Measurements from ENCODE around the gene IL12B. TPM values are rescaled to one million over a fixed set of nuclear protein-coding genes. Genes with fewer than 3 reads are reported as not detected.
A peak's percentile ranks its signal among the peaks of the same experiment; 100 is the strongest.
"Not testable (repeated sequence)": the region's sequence is repeated elsewhere in the genome, so short reads cannot be mapped to it uniquely, and the experiment has no call there.

The IL12B gene
- polyA plus RNA-seq, 1 donor: 0.09 TPM

DNA sequence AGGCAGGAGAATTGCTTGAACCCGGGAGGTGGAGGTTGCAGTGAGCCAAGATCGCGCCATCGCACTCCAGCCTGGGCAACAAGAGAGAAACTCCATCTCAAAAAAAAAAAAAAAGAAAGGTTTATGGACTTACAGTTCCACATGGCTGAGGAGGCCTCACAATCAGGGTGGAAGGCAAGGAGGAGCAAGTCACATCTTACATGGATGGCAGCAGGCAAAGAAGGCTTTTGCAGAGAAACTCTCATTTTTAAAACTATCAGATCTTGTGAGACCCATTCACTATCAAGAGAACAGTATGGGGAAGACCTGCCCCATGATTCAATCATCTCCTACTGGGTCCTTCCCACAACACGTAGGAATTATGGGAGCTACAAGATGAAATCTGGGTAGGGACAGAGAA, 33.0 kb downstream of the IL12B start:
- H3K9me3 ChIP-seq (ENCODE audit: control insufficient read depth, low read depth, low read length); H3K4me1 ChIP-seq (ENCODE audit: control insufficient read depth, insufficient read depth, low read length); DNase-seq; H3K27ac ChIP-seq (ENCODE audit: low read length); H3K4me3 ChIP-seq (ENCODE audit: low read length); H3K36me3 ChIP-seq (ENCODE audit: control insufficient read depth, insufficient read depth, low read length); H3K27me3 ChIP-seq (ENCODE audit: control insufficient read depth, insufficient read depth, low read length): not testable (repeated sequence)
- 80% methylated on average over 1 of the region's 5 CpGs for WGBS (ENCODE audit: insufficient coverage, low lambda C conversion rate)

DNA sequence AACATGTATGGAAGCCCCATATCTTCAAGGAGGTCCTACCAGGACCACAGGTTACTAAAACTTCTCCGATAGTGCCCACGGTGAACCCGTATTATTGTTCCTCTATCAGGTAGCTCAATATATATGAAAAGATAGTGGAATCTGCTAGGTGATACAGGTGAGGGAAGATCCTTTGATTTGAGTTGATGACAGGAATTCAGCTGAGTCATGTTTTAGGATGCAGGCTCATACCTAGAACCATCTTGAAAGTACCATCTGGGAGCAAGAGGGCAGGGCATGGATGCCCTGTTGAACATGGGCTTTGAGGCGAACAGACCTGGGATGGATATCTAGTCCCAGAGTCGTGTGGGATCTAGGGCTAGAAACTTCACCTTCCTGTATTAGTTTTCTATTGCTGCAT, 35.4 kb downstream of the IL12B start:
- WGBS (ENCODE audit: insufficient coverage, low lambda C conversion rate): 100% methylated on average over 1 of the region's 5 CpGs
- Histone ChIP-seq H3K4me3 (ENCODE audit: low read length) (no peak overlapping the region), H3K9me3 (ENCODE audit: control insufficient read depth, low read depth, low read length) (no peaks in the 10 kb centered on the region), H3K4me1 (ENCODE audit: control insufficient read depth, insufficient read depth, low read length) (no peaks in the 10 kb centered on the region), H3K27me3 (ENCODE audit: control insufficient read depth, insufficient read depth, low read length) (no peaks in the 10 kb centered on the region), H3K27ac (ENCODE audit: low read length) (no peak overlapping the region), H3K36me3 (ENCODE audit: control insufficient read depth, insufficient read depth, low read length) (no peaks in the 10 kb centered on the region)
- no peak for DNase-seq

DNA sequence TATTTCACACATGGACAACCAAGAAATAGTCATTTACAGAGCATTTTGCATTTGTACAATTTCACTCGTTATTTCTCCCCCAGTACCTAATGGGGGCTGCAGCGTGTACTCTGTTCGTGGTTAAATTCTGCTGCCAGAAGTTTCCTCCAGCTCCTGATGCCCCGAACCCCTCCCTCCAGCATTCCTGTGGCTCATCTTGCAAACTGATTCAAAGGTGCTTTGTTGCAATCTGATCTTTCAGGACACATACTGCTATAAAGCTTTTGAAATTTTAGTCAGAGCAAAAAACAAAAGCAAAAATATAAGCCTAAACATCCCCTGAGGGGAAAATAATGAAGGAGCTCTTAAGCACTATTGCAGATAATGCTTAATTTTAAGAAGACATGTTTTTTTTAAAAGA, 39.5 kb downstream of the IL12B start:
- Histone ChIP-seq H3K36me3 (ENCODE audit: control insufficient read depth, insufficient read depth, low read length) (no peaks in the 10 kb centered on the region), H3K27me3 (ENCODE audit: control insufficient read depth, insufficient read depth, low read length) (no peaks in the 10 kb centered on the region), H3K9me3 (ENCODE audit: control insufficient read depth, low read depth, low read length) (no peaks in the 10 kb centered on the region), H3K27ac (ENCODE audit: low read length) (no peak overlapping the region), H3K4me3 (ENCODE audit: low read length) (no peak overlapping the region), H3K4me1 (ENCODE audit: control insufficient read depth, insufficient read depth, low read length) (no peaks in the 10 kb centered on the region)
- WGBS (ENCODE audit: insufficient coverage, low lambda C conversion rate): 86% methylated on average over 1 of the region's 4 CpGs
- DNase-seq: no peak

DNA sequence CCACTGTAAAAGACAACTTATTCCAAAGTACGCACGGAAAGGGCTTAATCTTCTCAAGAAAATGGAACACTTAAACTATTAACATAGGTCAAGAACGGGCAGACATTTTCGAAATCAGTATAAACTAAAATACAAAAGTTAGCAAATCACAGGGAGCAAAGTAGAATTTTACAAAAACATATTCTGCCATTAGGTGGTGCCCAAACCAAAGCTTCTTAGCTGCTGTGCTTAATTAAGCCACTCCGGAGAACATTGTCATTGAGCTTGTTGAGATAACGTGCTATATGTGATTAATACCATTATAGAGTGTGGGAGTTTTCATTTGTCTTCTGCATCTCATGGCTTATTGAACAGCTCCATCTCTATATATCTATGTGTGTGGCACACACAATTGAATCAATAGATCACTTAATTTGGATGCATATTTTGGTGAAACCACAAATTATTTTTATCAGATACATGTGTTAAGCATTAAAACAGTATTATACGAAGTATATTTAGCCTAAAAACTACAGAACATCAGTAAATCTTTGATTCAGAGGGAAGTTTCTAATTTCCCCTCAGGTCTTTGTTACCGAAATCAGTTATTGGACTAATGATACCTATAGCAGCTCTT, 43.8 kb downstream of the IL12B start:
- H3K27me3 ChIP-seq (ENCODE audit: control insufficient read depth, insufficient read depth, low read length): no peaks in the 10 kb centered on the region
- WGBS (ENCODE audit: insufficient coverage, low lambda C conversion rate): 90% methylated on average over 4 of the region's 8 CpGs
- no peak overlapping the region for H3K27ac ChIP-seq (ENCODE audit: low read length)
- H3K4me3 ChIP-seq (ENCODE audit: low read length): no peak overlapping the region
- peak in 1 of 2 donors; percentile 8 for DNase-seq
- no peaks in the 10 kb centered on the region for H3K9me3 ChIP-seq (ENCODE audit: control insufficient read depth, low read depth, low read length)
- H3K4me1 ChIP-seq (ENCODE audit: control insufficient read depth, insufficient read depth, low read length): no peaks in the 10 kb centered on the region
- H3K36me3 ChIP-seq (ENCODE audit: control insufficient read depth, insufficient read depth, low read length): peaks cover 5% of the 10 kb centered on the region

DNA sequence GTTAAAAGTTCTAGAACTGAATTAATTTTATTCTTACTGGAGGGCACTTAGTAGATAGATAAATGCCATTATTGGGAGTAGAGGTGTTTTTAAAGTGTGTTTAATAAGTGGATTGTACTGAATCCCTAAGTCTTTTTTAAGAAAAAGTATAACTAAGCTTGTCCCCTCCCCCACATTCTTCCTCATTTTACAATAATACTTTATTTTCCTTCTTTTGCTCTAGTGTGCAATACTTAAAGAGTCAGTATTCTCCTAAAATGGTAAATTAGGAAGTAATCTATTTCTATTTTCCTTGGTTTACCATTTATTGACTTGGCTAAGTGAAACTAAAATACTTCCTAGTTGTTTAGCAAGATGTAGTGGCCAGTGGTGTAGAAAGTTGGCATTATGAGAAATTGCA, 55.6 kb downstream of the IL12B start:
- Histone ChIP-seq H3K9me3 (ENCODE audit: control insufficient read depth, low read depth, low read length) (no peaks in the 10 kb centered on the region), H3K27me3 (ENCODE audit: control insufficient read depth, insufficient read depth, low read length) (no peaks in the 10 kb centered on the region), H3K4me1 (ENCODE audit: control insufficient read depth, insufficient read depth, low read length) (no peaks in the 10 kb centered on the region), H3K27ac (ENCODE audit: low read length) (no peak overlapping the region), H3K4me3 (ENCODE audit: low read length) (no peak overlapping the region), H3K36me3 (ENCODE audit: control insufficient read depth, insufficient read depth, low read length) (peaks cover 35% of the 10 kb centered on the region)
- no peak for DNase-seq

DNA sequence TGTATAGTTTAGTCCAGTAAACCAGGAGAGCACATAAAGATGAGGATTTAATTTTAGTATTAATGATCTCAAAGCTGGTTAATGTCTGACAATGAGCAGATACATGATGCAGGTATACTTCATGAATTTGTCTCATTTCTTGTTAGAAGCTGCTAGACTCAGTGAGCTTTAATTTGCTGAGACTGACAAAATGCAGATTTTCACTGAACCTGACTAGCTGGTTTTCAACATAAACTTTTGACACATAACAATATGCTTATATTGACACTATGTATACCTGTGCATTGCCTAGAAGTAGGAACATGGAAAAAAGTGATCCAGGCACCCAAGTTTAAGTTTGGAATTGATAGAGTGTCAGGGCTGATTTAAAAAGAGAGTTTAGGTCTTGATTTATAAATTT, 56.4 kb downstream of the IL12B start:
- no peak for DNase-seq
- Histone ChIP-seq H3K27ac (ENCODE audit: low read length) (no peak overlapping the region), H3K36me3 (ENCODE audit: control insufficient read depth, insufficient read depth, low read length) (peaks cover 33% of the 10 kb centered on the region), H3K27me3 (ENCODE audit: control insufficient read depth, insufficient read depth, low read length) (no peaks in the 10 kb centered on the region), H3K4me3 (ENCODE audit: low read length) (no peak overlapping the region), H3K4me1 (ENCODE audit: control insufficient read depth, insufficient read depth, low read length) (no peaks in the 10 kb centered on the region), H3K9me3 (ENCODE audit: control insufficient read depth, low read depth, low read length) (no peaks in the 10 kb centered on the region)

DNA sequence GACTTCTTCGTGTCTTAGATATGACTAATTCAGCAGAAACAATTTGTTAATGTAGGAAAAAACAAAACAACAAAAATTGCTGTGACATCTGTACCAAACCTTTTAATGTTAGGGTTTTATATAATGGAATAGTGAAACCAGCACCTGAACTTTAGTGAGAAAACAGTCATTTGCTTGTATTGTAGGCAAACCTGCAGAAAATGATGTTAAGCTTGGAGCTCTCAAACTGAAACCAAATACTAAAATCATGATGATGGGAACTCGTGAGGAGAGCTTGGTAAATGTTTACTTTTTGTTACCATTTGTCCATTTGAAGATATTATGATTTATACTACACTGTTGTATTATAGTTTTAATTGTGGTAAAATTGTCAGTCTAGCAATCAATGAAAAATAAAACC, 60.6 kb downstream of the IL12B start:
- H3K27me3 ChIP-seq (ENCODE audit: control insufficient read depth, insufficient read depth, low read length): no peaks in the 10 kb centered on the region
- H3K4me3 ChIP-seq (ENCODE audit: low read length): no peak overlapping the region
- 100% methylated on average over 1 of the region's 2 CpGs for WGBS (ENCODE audit: insufficient coverage, low lambda C conversion rate)
- H3K4me1 ChIP-seq (ENCODE audit: control insufficient read depth, insufficient read depth, low read length): no peaks in the 10 kb centered on the region
- H3K36me3 ChIP-seq (ENCODE audit: control insufficient read depth, insufficient read depth, low read length): peaks cover 22% of the 10 kb centered on the region
- H3K9me3 ChIP-seq (ENCODE audit: control insufficient read depth, low read depth, low read length): peaks cover 4% of the 10 kb centered on the region
- no peak overlapping the region for H3K27ac ChIP-seq (ENCODE audit: low read length)
- DNase-seq: no peak

DNA sequence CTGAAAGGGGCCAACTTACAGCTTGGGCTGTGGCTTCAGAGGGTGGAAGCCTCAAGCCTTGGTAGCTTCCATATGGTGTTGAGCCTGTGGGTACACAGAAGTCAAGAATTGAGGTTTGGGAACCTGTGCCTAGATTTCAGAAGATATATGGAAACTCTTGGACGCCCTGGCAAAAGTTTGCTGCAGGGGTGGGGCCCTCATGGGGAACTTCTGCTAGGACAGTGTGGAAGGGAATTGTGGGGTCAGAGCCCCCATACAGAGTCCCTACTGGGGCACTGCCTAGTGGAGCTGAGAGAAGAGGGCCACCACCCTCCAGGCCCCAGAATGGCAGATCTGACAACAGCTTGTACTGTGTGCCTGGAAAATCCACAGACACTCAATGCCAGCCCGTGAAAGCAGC, 63.5 kb downstream of the IL12B start:
- not testable (repeated sequence) for H3K27me3 ChIP-seq (ENCODE audit: control insufficient read depth, insufficient read depth, low read length); H3K27ac ChIP-seq (ENCODE audit: low read length); H3K4me1 ChIP-seq (ENCODE audit: control insufficient read depth, insufficient read depth, low read length); H3K9me3 ChIP-seq (ENCODE audit: control insufficient read depth, low read depth, low read length); DNase-seq; H3K4me3 ChIP-seq (ENCODE audit: low read length)
- WGBS (ENCODE audit: insufficient coverage, low lambda C conversion rate): no CpG with 5 or more reads among the region's 2 CpGs
- peaks cover 12% of the 10 kb centered on the region for H3K36me3 ChIP-seq (ENCODE audit: control insufficient read depth, insufficient read depth, low read length)

Other genes starting within 250 kb of the IL12B start
- 3.5 TPM for gene EBF1, start 230.6 kb downstream of the IL12B start, polyA plus RNA-seq
- gene RNF145, start 120.9 kb downstream of the IL12B start, polyA plus RNA-seq: 52.6 TPM
- 25.4 TPM for gene UBLCP1, start 67.2 kb downstream of the IL12B start, polyA plus RNA-seq

Measured in large intestine (tissue), 3 donors.